ENCODE results near the gene RIC8A. TPM values are rescaled to one million over a fixed set of nuclear protein-coding genes. Genes with fewer than 3 reads are reported as not detected.

Gene RIC8A
- total RNA-seq, 1 donor from 2014 or later = 45.0 TPM

DNA sequence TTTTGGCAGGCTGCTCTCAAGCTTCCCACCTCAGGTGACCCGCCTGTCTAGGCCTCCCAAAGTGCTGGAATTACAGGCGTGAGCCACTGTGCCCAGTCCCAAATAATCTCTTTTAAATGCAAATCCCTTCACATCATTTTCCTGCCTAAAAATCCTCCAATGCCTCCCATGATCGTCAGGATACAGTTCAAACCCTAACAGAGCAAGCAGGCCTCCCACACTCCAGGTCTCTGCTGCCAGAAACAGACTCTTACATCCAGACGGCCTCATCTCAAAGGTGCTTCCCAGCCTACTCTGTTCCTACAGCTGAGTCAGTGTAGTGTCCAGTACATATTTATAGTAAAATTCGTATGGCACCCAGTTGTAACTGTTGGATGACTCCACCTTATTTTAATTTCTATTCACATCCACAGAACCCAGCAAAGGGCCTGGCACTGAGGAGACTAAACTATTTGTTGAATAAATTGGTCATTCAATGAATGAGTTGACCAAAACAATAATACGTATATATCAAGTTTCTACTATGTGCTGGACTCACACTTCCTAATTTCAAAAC lies 20.4 kb downstream of the RIC8A start:
- Histone ChIP-seq H3K27ac (no peak overlapping the region), H3K9ac (no peak overlapping the region), H3K4me3 (no peak overlapping the region), H2AFZ (replicated peaks) (no peak overlapping the region), H3K27me3 (no peaks in the 10 kb centered on the region), H3K9me3 (ENCODE audit: low read depth) (no peaks in the 10 kb centered on the region), H3K4me1 (no peaks in the 10 kb centered on the region), H3K79me2 (ENCODE audit: low read depth) (no peaks in the 10 kb centered on the region), H3K36me3 (no peaks in the 10 kb centered on the region), H3F3A (ENCODE audit: low read depth) (no peaks in the 10 kb centered on the region), H3K4me2 (no peak overlapping the region), H4K20me1 (ENCODE audit: low read depth) (no peaks in the 10 kb centered on the region)
- Mint-ChIP-seq H3K9me3 (no peaks in the 10 kb centered on the region), H3K27ac (no peak overlapping the region), H3K36me3 (peaks cover 19% of the 10 kb centered on the region), H3K4me3 (no peak overlapping the region), H3K27me3 (ENCODE audit: insufficient read depth, low read depth) (peaks cover 2% of the 10 kb centered on the region), H3K4me1 (no peaks in the 10 kb centered on the region)
- TF ChIP-seq EZH2 (IDR thresholded peaks at IDR 0.05) (no peak), EZH2phosphoT487 (IDR thresholded peaks at IDR 0.05) (no peak)
- TF ChIP-seq, protein P1, sequence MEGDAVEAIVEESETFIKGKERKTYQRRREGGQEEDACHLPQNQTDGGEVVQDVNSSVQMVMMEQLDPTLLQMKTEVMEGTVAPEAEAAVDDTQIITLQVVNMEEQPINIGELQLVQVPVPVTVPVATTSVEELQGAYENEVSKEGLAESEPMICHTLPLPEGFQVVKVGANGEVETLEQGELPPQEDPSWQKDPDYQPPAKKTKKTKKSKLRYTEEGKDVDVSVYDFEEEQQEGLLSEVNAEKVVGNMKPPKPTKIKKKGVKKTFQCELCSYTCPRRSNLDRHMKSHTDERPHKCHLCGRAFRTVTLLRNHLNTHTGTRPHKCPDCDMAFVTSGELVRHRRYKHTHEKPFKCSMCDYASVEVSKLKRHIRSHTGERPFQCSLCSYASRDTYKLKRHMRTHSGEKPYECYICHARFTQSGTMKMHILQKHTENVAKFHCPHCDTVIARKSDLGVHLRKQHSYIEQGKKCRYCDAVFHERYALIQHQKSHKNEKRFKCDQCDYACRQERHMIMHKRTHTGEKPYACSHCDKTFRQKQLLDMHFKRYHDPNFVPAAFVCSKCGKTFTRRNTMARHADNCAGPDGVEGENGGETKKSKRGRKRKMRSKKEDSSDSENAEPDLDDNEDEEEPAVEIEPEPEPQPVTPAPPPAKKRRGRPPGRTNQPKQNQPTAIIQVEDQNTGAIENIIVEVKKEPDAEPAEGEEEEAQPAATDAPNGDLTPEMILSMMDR (IDR thresholded peaks at IDR 0.05) = no peak
- DNase-seq (ENCODE audit: low spot score) = no peak

DNA sequence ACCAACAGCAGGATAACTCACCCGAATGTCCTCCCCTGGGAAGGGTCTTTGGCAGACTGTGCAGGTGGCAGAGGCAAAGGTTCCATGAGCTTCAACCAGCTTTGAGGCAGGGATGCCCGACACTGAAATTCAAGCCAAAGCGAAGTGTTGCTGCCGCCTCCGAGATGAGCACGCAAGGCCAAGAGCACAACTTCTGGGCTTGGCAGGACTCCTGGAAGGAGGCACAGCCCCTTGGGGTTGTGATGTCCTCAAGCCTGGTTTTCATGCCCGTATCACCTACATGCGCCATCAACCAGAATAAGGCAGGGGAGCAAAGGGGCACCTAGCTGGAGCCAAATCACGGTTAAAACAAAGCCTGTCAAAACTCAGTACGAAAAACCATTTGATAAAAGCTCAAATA lies 22.9 kb downstream of the RIC8A start:
- peaks cover 1% of the 10 kb centered on the region for H3F3A ChIP-seq (ENCODE audit: low read depth)
- Mint-ChIP-seq H3K4me1 (peaks cover 6% of the 10 kb centered on the region), H3K27me3 (ENCODE audit: insufficient read depth, low read depth) (peaks cover 4% of the 10 kb centered on the region), H3K4me3 (no peak overlapping the region), H3K27ac (no peak overlapping the region), H3K9me3 (no peaks in the 10 kb centered on the region), H3K36me3 (peaks cover 12% of the 10 kb centered on the region)
- no peak for DNase-seq (ENCODE audit: low spot score)
- no peak overlapping the region for H3K4me3 ChIP-seq
- no peaks in the 10 kb centered on the region for H3K36me3 ChIP-seq
- H3K4me2 ChIP-seq = no peak overlapping the region
- H2AFZ ChIP-seq (replicated peaks) = no peak overlapping the region
- no peaks in the 10 kb centered on the region for H3K9me3 ChIP-seq (ENCODE audit: low read depth)
- no peaks in the 10 kb centered on the region for H4K20me1 ChIP-seq (ENCODE audit: low read depth)
- peaks cover 4% of the 10 kb centered on the region for H3K4me1 ChIP-seq
- H3K9ac ChIP-seq = no peak overlapping the region
- no peak for TF ChIP-seq EZH2phosphoT487 (IDR thresholded peaks at IDR 0.05)
- TF ChIP-seq EZH2 (IDR thresholded peaks at IDR 0.05) = no peak
- TF ChIP-seq, protein P1 (IDR thresholded peaks at IDR 0.05) = no peak
- no peak overlapping the region for H3K27ac ChIP-seq
- H3K79me2 ChIP-seq (ENCODE audit: low read depth) = peaks cover 8% of the 10 kb centered on the region
- H3K27me3 ChIP-seq = no peaks in the 10 kb centered on the region

DNA sequence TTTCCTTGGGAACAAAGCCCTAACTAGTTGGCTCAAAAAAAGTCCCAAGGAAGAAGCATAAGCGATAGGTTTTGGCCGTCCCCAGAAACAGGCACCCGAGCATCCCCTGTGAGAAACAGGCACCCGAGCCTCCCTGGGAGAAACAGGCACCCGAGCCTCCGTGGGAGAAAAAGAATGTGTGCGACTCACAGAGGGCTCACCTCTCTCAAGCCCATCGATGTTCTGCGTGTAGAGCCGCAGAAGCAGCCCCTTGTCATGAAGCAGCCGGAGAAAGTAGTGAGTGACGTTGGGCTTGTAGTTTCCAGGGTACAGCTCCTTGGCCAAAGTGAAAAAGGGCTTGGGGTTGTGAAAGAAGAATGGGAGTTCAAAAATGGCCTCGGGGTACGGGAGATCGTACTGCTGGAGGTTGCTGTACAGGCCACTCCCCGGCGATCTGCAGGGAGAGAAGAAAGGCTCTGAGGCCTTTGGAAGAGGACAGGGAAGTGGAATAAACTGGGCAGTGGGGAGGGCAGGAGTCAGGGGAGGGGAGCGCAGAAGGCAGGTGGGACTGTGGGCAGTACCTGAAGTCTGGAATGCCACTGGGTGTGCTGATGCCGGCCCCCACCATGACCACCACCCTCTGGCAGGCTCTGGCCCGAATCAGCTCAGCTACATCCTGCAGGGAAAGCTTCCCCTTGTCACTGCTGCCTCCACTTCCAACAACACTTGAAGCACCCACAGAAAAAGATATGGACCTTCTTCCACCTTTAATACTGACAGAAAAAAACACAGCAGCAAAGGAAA lies 25.5 kb downstream of the RIC8A start:
- DNase-seq (ENCODE audit: low spot score) = no peak
- peaks cover 6% of the 10 kb centered on the region for H4K20me1 ChIP-seq (ENCODE audit: low read depth)

More for the DNA sequence above, 25.5 kb downstream of the RIC8A start:
- H3K9ac ChIP-seq = no peak overlapping the region
- no peak for TF ChIP-seq EZH2 (IDR thresholded peaks at IDR 0.05)
- TF ChIP-seq, protein P1 (IDR thresholded peaks at IDR 0.05) = no peak
- no peak for TF ChIP-seq EZH2phosphoT487 (IDR thresholded peaks at IDR 0.05)
- no peaks in the 10 kb centered on the region for H3K27me3 ChIP-seq
- Mint-ChIP-seq H3K4me3 (peak overlapping the region; percentile 47), H3K36me3 (peaks cover 11% of the 10 kb centered on the region), H3K9me3 (no peaks in the 10 kb centered on the region), H3K4me1 (peaks cover 14% of the 10 kb centered on the region), H3K27ac (peak overlapping the region; percentile 51), H3K27me3 (ENCODE audit: insufficient read depth, low read depth) (peaks cover 4% of the 10 kb centered on the region)
- no peak overlapping the region for H3K4me2 ChIP-seq
- H3K4me1 ChIP-seq = peaks cover 10% of the 10 kb centered on the region
- no peaks in the 10 kb centered on the region for H3K9me3 ChIP-seq (ENCODE audit: low read depth)
- H3K27ac ChIP-seq = no peak overlapping the region
- peaks cover 23% of the 10 kb centered on the region for H3K79me2 ChIP-seq (ENCODE audit: low read depth)
- H3F3A ChIP-seq (ENCODE audit: low read depth) = peaks cover 12% of the 10 kb centered on the region
- H3K36me3 ChIP-seq = no peaks in the 10 kb centered on the region
- no peak overlapping the region for H3K4me3 ChIP-seq
- H2AFZ ChIP-seq (replicated peaks) = no peak overlapping the region
